Large intestine (tissue), 12 donors: ENCODE results near the gene MMP27. TPM values are rescaled to one million over a fixed set of nuclear protein-coding genes. Genes with fewer than 3 reads are reported as not detected.
"Not testable (repeated sequence)": the region's sequence is repeated elsewhere in the genome, so short reads cannot be mapped to it uniquely, and the experiment has no call there.

Experiments
- DNase-seq, 2 donors: peaks; one replicate each; pipeline versions ENCODE4 v3.0.0 to v3.0.0-alpha.2; 2013
- H3K27ac ChIP-seq: one replicate; pipeline ENCODE4 v1.5.1; 2013; ENCODE audit warnings: low read length
- H3K27me3 ChIP-seq: 2 replicates; pipeline ENCODE4 v1.6.1; 2013; ENCODE audit warnings: low read length; ENCODE audit not compliant: control insufficient read depth, insufficient read depth
- H3K36me3 ChIP-seq: 2 replicates; pipeline ENCODE4 v1.6.1; 2013; ENCODE audit warnings: low read length; ENCODE audit not compliant: control insufficient read depth, insufficient read depth
- H3K4me1 ChIP-seq: one replicate; pipeline ENCODE4 v1.6.1; 2013; ENCODE audit warnings: low read length; ENCODE audit not compliant: control insufficient read depth, insufficient read depth
- H3K4me3 ChIP-seq: one replicate; pipeline ENCODE4 v1.5.1; 2013; ENCODE audit warnings: low read length
- H3K9me3 ChIP-seq: one replicate; pipeline ENCODE4 v1.6.1; 2013; ENCODE audit warnings: mild to moderate bottlenecking, low read depth, low read length, moderate library complexity; ENCODE audit not compliant: control insufficient read depth
- WGBS: methylation state at CpG from one replicate; pipeline ENCODE4 v1.1.5; 2013; ENCODE audit warnings: low lambda C conversion rate; ENCODE audit not compliant: insufficient coverage; 5-methylcytosine and 5-hydroxymethylcytosine counted together
- long read RNA-seq, 11 donors: transcript quantifications; one replicate each; lab custom pipeline, GENCODE V29; 2026
- polyA plus RNA-seq: library from polyadenylated mRNA; unstranded; fragments of 120-200 nt; gene quantifications from one replicate; pipeline ENCODE4 v1.2.1, GENCODE V29; 2013

The MMP27 gene, protein sequence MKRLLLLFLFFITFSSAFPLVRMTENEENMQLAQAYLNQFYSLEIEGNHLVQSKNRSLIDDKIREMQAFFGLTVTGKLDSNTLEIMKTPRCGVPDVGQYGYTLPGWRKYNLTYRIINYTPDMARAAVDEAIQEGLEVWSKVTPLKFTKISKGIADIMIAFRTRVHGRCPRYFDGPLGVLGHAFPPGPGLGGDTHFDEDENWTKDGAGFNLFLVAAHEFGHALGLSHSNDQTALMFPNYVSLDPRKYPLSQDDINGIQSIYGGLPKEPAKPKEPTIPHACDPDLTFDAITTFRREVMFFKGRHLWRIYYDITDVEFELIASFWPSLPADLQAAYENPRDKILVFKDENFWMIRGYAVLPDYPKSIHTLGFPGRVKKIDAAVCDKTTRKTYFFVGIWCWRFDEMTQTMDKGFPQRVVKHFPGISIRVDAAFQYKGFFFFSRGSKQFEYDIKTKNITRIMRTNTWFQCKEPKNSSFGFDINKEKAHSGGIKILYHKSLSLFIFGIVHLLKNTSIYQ
- 0.24 TPM for polyA plus RNA-seq
- long read RNA-seq, donor 1: 0 reads
- long read RNA-seq, donor 2, partial matches to known transcripts: 0 of 1 reads
- long read RNA-seq, donor 2, other reads (novel, unspliced or antisense): 0 of 1 reads
- long read RNA-seq, donor 3: 0 reads
- long read RNA-seq, donor 4: 0 reads
- long read RNA-seq, donor 5: 0 reads
- long read RNA-seq, donor 6: 0 reads
- long read RNA-seq, donor 7: 0 reads
- long read RNA-seq, donor 8: 0 reads
- long read RNA-seq, donor 9: 0 reads
- long read RNA-seq, donor 10: 0 reads
- long read RNA-seq, donor 11: 0 reads

- Histone ChIP-seq H3K27me3 (peaks cover 3% of the 10 kb centered on the region), H3K4me1 (no peaks in the 10 kb centered on the region), H3K27ac (no peak within 1 kb of the TSS), H3K36me3 (no peaks in the 10 kb centered on the region), H3K9me3 (no peaks in the 10 kb centered on the region), H3K4me3 (no peak within 1 kb of the TSS)
- DNase-seq: no peak
- WGBS: 79% methylated on average over 2 of the region's 5 CpGs
These were observed at the start of gene MMP27 for GRCh38 chr11:102705626-102706025. MMP27 (minus strand) TSS chr11:102705769; CDS start chr11:102705714, 55 bp downstream.

DNA sequence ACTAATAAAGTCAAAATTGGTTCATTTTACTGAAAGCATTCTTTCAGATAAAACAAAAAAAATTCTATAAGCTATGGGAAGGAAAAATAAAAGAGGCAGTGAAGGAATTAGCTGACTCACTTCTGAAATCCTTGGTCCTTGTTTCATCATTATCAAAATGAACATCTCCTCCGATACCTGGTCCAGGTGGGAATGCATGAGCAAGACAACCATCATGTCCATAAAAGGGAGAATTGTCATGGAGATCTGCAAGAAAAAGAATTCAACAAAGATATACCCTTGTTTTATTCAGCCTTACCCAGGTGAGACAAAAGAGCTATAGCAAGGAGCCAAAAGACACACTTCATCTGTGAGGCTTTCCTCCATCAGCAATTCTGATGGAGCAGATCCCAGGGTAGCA lies 47.7 kb upstream of the MMP27 start:
- peaks cover 4% of the 10 kb centered on the region for H3K27me3 ChIP-seq
- no peak for DNase-seq
- H3K9me3 ChIP-seq: peaks cover 2% of the 10 kb centered on the region
- no peaks in the 10 kb centered on the region for H3K4me1 ChIP-seq
- no CpG with 5 or more reads among the region's 1 CpG for WGBS
- no peak overlapping the region for H3K4me3 ChIP-seq
- H3K36me3 ChIP-seq: no peaks in the 10 kb centered on the region
- H3K27ac ChIP-seq: no peak overlapping the region

DNA sequence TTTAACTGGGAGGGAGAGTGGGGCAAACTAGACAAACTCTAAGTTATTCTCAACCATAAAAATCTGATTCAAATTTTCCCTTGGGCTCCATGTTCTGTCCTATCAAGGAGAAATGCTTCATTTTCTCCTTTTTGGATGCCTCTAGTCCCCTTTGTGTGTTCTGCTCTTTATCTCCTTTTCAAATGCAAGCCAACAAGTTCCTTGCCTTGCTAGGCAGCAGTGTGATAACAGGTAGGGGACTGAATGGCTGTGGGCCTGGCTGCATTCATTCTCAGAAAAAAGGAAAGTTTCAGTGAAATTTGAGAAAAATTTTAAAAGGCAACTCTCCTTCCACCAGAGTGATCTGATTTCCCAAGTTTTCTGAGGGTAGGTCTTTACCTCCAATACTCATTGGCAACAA lies 46.1 kb upstream of the MMP27 start:
- no peak overlapping the region for H3K4me3 ChIP-seq

DNA sequence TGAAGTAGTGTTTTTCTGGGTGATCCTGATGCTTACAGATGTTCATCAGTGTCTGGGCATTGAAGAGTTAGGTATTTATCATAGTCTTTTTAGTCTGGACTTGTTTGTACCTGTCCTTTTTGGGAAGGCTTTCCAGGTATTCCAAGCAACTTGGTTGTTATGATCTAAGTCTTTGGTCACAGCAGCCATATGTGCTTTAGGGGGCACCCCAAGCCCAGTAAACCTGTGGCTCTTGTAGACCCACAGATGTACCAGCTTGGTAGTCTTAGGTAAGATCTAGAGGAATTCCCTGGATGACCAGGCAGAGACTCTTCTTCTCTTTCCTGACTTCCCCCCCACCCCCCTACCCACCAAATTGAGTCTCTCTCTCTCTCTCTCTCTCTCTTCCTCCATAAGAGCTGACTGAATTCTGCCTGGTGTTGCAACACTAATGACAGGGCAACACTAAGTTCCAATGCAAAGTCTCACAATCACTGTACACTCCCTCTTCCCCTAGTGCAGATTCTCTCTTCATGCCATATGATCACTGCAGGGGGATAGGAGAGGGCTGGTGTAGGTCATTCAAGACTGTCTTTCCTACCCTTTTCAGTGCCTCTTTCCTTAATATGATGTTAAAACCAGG lies 43.6 kb upstream of the MMP27 start:
- Histone ChIP-seq H3K4me1 (no peaks in the 10 kb centered on the region), H3K4me3 (no peak overlapping the region), H3K27me3 (peaks cover 4% of the 10 kb centered on the region), H3K36me3 (no peaks in the 10 kb centered on the region), H3K27ac (no peak overlapping the region), H3K9me3 (no peaks in the 10 kb centered on the region)
- no peak for DNase-seq

More for the DNA sequence above, 46.1 kb upstream of the MMP27 start:
- Histone ChIP-seq H3K27ac (no peak overlapping the region), H3K36me3 (no peaks in the 10 kb centered on the region), H3K27me3 (peaks cover 4% of the 10 kb centered on the region), H3K4me1 (no peaks in the 10 kb centered on the region), H3K9me3 (peaks cover 2% of the 10 kb centered on the region)
- DNase-seq: no peak

GRCh38 chr11:102746746-102747578 lies 41.4 kb upstream of the MMP27 start:
- H3K27me3 ChIP-seq, DNase-seq, H3K4me1 ChIP-seq, H3K36me3 ChIP-seq, H3K4me3 ChIP-seq, H3K27ac ChIP-seq, H3K9me3 ChIP-seq: not testable (repeated sequence)
- WGBS: no CpG with 5 or more reads among the region's 32 CpGs

DNA sequence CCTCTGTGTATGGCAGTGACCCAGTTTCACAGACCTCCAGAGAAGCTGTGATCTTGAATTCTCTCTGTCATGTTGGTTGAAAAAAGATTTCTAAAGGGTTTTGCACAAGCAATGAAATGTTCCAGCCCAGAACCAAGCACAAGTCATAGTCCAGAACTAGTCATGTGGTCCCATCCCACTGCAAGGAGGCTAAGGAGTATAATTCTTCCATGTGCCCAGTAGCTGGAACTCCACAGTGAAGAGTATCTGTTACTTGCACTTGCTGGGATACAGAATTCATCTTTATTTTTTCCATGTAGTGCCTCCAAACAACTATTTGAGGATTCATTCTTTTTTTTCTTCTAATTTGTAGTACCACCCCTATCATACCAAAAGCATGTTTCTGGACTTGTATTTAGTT lies 29.1 kb upstream of the MMP27 start:
- Histone ChIP-seq H3K9me3 (peaks cover 7% of the 10 kb centered on the region), H3K4me1 (no peaks in the 10 kb centered on the region), H3K27me3 (peaks cover 2% of the 10 kb centered on the region), H3K36me3 (no peaks in the 10 kb centered on the region), H3K4me3 (no peak overlapping the region), H3K27ac (no peak overlapping the region)
- DNase-seq: no peak

DNA sequence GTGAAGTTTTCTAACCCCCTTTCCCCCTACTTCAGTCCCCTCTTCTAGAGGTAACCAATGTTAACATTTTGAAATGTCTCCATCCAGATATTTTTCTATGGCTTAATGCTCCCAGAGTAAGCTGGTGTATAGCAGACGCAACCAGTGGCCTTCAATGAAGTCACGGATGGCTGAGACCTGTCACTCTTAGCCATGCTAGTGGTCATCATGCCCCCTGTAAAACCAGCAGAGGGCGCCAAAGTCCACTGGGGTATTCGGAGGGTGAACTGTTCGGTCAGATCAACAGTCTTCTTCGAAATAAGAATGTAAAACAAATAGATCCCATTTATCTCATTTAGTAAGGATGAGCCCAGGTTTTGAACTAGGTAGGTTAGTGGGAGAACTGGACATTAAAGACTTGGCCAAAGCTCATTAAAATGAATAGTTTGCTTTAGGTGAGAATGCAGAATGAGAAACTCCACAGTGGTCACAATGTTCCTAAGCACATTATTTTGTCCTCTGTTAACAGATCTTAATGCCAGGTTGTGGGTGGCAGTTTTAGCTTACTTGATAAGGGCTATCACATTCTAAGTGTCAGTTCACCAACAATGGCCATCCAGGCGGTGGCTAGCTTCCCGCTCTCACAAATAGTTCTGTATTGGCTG lies 27.8 kb upstream of the MMP27 start:
- WGBS: no CpG with 5 or more reads among the region's 8 CpGs
- no peaks in the 10 kb centered on the region for H3K36me3 ChIP-seq
- H3K27ac ChIP-seq: no peak overlapping the region
- peaks cover 2% of the 10 kb centered on the region for H3K27me3 ChIP-seq
- no peaks in the 10 kb centered on the region for H3K4me1 ChIP-seq
- DNase-seq: peak; percentile 31 to 45
- no peak overlapping the region for H3K4me3 ChIP-seq
- H3K9me3 ChIP-seq: peaks cover 7% of the 10 kb centered on the region

- 43% methylated on average over 5 of the region's 8 CpGs for WGBS
- not testable (repeated sequence) for DNase-seq
These were observed 25.4 kb upstream of the MMP27 start for GRCh38 chr11:102730944-102731343.

DNA sequence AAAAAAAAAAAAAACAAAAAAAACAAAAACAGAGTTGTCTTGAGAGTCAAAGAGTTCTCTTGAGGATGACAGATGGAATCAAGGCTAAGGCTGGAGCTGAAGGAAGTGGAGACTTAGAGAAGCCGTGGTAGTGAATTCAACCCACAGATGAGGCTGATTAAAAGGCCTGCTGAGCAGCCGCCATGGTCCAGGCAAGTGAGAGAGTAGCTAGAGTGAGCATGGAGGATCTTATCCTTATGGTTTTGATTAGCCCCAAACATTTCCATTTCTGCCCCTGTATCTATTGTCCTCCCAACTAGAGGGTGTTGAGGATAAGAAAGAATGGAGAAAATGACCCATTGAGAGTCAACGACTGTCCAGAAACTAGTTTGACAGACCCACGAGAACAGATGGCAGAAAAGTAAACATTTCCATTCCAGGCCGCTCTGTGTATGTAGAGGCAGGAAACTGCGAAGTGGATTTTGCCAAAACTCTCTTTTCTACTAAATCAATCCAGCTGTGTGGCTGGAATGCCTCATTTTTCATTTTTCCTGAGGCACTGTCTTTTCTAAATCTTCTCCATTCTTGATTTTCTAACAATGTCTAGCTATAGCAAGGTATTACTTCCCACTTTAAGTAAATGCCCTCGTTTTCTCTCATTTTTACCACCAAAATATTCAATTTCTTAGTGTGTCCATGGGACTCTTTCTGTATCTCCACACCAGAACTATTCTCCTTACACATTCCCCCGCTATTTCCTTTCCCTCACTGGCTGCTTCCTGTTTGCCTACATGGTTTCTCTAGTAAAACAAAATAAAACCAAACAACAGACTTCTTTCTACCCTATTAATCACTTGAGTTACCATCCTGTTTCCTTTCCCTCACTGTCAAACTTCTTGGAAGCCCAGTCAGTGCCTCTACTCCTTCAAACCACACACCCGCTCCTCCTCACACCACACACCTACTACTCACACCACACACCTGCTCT lies 24.6 kb upstream of the MMP27 start:
- DNase-seq: peak in 1 of 2 donors; percentile 26
- H3K27ac ChIP-seq: no peak overlapping the region

More at GRCh38 chr11:102730944-102731343, 25.4 kb upstream of the MMP27 start:
- H3K9me3 ChIP-seq, H3K27me3 ChIP-seq, H3K4me1 ChIP-seq, H3K36me3 ChIP-seq, H3K27ac ChIP-seq, H3K4me3 ChIP-seq: not testable (repeated sequence)

More for the DNA sequence above, 24.6 kb upstream of the MMP27 start:
- no peaks in the 10 kb centered on the region for H3K36me3 ChIP-seq
- H3K4me1 ChIP-seq: no peaks in the 10 kb centered on the region
- no peak overlapping the region for H3K4me3 ChIP-seq
- H3K27me3 ChIP-seq: no peaks in the 10 kb centered on the region
- 43% methylated on average over 3 of the region's 9 CpGs for WGBS
- peaks cover 7% of the 10 kb centered on the region for H3K9me3 ChIP-seq
